Measurements from ENCODE around the gene ZNF697.

- TF ChIP-seq CTCF (IDR thresholded peaks at IDR 0.05) (no peak), POLR2A (IDR thresholded peaks at IDR 0.05) (no peak)
Measured at GRCh38 chr1:119680193-119680592, 32.1 kb upstream of the ZNF697 start.

All from breast epithelium (tissue), 3 donors.